H1 (cell line): ENCODE measurements around the gene FBXO2.

Experiments
- SP1 ChIP-seq: IDR thresholded peaks from 2 replicates; pipeline ENCODE4 v1.6.1; 2011; ENCODE audit warnings: low read depth, low read length
- TF ChIP-seq, protein P1 (sequence below), 3 experiments: IDR thresholded peaks; 1 replicate in 2 of 3; 2 replicates in 1 of 3; pipeline versions ENCODE4 v1.5.1 to v1.6.1; 2011; ENCODE audit warnings: low read length in 3 of 3, mild to moderate bottlenecking in 3 of 3, inconsistent platforms in 2 of 3, low read depth in 1 of 3, moderate library complexity in 1 of 3; ENCODE audit not compliant: insufficient read depth in 1 of 3; ENCODE audit errors: control extremely low read depth in 1 of 3

DNA sequence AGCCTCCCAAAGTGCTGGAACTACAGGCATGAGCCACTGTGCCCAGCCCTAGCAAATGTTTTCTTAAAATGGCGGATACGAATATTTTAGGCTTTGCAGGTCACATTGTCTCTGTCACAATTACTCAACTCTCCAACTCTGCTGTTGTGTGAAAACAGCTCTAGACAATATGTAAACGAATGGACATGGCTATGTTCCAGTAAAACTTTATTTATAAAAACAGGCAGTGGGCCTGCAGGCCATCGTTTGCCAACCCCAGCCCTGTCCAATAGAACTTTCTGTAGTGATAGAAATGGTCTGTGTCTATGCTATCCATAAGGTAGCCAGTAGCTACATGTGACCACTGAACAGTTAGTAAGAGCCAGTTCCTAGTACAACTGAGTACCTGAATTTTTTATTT is 5.5 kb upstream of the FBXO2 start:
- TF ChIP-seq, protein P1, sequence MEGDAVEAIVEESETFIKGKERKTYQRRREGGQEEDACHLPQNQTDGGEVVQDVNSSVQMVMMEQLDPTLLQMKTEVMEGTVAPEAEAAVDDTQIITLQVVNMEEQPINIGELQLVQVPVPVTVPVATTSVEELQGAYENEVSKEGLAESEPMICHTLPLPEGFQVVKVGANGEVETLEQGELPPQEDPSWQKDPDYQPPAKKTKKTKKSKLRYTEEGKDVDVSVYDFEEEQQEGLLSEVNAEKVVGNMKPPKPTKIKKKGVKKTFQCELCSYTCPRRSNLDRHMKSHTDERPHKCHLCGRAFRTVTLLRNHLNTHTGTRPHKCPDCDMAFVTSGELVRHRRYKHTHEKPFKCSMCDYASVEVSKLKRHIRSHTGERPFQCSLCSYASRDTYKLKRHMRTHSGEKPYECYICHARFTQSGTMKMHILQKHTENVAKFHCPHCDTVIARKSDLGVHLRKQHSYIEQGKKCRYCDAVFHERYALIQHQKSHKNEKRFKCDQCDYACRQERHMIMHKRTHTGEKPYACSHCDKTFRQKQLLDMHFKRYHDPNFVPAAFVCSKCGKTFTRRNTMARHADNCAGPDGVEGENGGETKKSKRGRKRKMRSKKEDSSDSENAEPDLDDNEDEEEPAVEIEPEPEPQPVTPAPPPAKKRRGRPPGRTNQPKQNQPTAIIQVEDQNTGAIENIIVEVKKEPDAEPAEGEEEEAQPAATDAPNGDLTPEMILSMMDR (IDR thresholded peaks at IDR 0.05; ENCODE audit: control extremely low read depth in 1 of 3, insufficient read depth in 1 of 3, low read depth in 1 of 3, low read length in 3 of 3): no peak
- TF ChIP-seq SP1: no peak
